Uterus (tissue), 4 donors: ENCODE data around the gene HTT. TPM values are rescaled to one million over a fixed set of nuclear protein-coding genes. Genes with fewer than 3 reads are reported as not detected.

Experiments used
- DNase-seq, 2 donors: peaks; one replicate each; pipeline ENCODE4 v3.0.0-alpha.2; 2019 to 2020
- H3K27ac ChIP-seq, 2 donors: fragments of 200-600 bp; sonication (generic); 1 replicate in 1 of 2; 2 replicates in 1 of 2; pipeline ENCODE4 v1.5.1; 2016 to 2018
- H3K27me3 ChIP-seq, 2 donors: fragments of 200-600 bp; sonication (generic); one replicate each; pipeline ENCODE4 v1.5.1; 2018 to 2019; ENCODE audit warnings: control low read depth in 1 of 2
- H3K36me3 ChIP-seq, 2 donors: fragments of 200-600 bp; sonication (generic); one replicate each; pipeline ENCODE4 v1.5.1; 2019; ENCODE audit warnings: control low read depth in 1 of 2
- H3K4me1 ChIP-seq, 2 donors: fragments of 200-600 bp; sonication (generic); one replicate each; pipeline ENCODE4 v1.5.1; 2018 to 2019; ENCODE audit warnings: control low read depth in 1 of 2
- H3K4me3 ChIP-seq, 2 donors: fragments of 200-600 bp; sonication (generic); 1 replicate in 1 of 2; 2 replicates in 1 of 2; pipeline ENCODE4 v1.5.1; 2018 to 2019; ENCODE audit warnings: mild to moderate bottlenecking in 1 of 2
- H3K9me3 ChIP-seq, 2 donors: fragments of 200-600 bp; sonication (generic); one replicate each; pipeline ENCODE4 v1.5.1; 2019; ENCODE audit warnings: control low read depth in 1 of 2
- POLR2A ChIP-seq, 2 donors: fragments of 450-650 bp; IDR thresholded peaks; one replicate each; pipeline ENCODE4 v1.6.1; 2016; ENCODE audit warnings: antibody characterized with exemption in 2 of 2, mild to moderate bottlenecking in 1 of 2, moderate library complexity in 1 of 2
- intact Hi-C: fragments of 100-400 bp; cut with DNase I; formaldehyde crosslinking; loops from one replicate; pipeline ENCODE4 v1.15.1; 2023; ENCODE audit warnings: low total_unique reads
- total RNA-seq, 4 donors: library from RNA; depleted of rRNA in 3 of 4; stranded (reverse); fragments of >200 nt in 3 of 4; gene quantifications; one replicate each; pipeline versions ENCODE4 v1.1.0 to v1.2.4, GENCODE V29; 2014 to 2023
- TF ChIP-seq, protein P1 (sequence below), 4 experiments: fragments of 200-600 bp in 2 of 4; fragments of 450-650 bp in 2 of 4; sonication (generic) in 2 of 4; IDR thresholded peaks; one replicate each; pipeline ENCODE4 v1.5.1; 2016 to 2019; ENCODE audit warnings: antibody characterized with exemption in 4 of 4, mild to moderate bottlenecking in 2 of 4, moderate library complexity in 1 of 4
- donor health status: DM: yes; HTN: yes; CAD: no.

The HTT gene
- total RNA-seq, 4 donors from 2014 or later = 10.9 to 81.4 (median 49.8) TPM

GRCh38 chr4:3283916-3284315 is 209.4 kb downstream of the HTT start:
- DNase-seq = no peak
- H3K4me3 ChIP-seq = no peak overlapping the region
- no peaks in the 10 kb centered on the region for H3K9me3 ChIP-seq
- no peaks in the 10 kb centered on the region for H3K36me3 ChIP-seq
- H3K27me3 ChIP-seq = no peaks in the 10 kb centered on the region
- no peaks in the 10 kb centered on the region for H3K4me1 ChIP-seq
- TF ChIP-seq POLR2A (IDR thresholded peaks at IDR 0.05) = no peak
- TF ChIP-seq, protein P1, sequence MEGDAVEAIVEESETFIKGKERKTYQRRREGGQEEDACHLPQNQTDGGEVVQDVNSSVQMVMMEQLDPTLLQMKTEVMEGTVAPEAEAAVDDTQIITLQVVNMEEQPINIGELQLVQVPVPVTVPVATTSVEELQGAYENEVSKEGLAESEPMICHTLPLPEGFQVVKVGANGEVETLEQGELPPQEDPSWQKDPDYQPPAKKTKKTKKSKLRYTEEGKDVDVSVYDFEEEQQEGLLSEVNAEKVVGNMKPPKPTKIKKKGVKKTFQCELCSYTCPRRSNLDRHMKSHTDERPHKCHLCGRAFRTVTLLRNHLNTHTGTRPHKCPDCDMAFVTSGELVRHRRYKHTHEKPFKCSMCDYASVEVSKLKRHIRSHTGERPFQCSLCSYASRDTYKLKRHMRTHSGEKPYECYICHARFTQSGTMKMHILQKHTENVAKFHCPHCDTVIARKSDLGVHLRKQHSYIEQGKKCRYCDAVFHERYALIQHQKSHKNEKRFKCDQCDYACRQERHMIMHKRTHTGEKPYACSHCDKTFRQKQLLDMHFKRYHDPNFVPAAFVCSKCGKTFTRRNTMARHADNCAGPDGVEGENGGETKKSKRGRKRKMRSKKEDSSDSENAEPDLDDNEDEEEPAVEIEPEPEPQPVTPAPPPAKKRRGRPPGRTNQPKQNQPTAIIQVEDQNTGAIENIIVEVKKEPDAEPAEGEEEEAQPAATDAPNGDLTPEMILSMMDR (IDR thresholded peaks at IDR 0.05) = no peak
- H3K27ac ChIP-seq = no peak overlapping the region
- intact Hi-C loops = no loop called here

DNA sequence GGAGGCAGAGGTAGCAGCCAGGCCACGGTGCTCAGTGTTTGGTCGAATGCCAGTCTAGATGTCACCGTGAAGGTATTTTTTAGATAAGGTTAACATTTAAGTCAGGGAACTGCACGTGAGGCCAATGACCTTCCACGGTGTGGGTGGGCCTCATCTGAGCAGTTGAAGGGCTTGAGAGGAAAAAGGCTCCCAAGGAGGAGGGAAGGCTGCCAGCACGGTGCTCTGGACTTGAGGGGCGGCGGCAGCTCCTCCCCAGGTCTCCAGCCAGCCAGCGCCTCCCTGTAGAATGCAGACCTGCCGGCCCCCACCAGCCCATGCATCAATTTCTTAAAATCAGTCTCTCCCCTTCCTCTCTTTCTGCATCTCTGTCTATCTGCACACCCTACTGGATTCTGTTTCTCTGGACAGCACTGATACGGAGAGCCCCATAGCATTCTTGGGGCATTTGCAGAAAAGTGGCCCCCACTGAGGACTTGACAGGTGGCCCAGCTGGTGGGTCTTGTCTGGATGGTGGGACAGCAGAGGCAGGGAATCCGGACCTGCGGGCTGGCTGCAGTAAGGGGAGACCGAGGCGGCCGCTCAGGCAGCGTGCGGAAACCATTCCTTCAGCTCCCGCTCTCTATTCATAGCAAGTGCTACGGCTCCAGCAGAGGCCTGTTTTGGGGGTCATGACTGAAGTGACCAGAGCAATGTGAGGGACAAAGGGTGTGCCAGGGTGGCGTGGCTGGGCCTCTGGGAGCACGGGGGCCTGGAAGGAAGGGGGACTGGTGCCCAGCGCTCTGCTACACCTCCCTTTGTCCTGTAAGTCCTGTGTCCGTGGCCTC is 210.5 kb downstream of the HTT start:
- intact Hi-C loops = no loop called here
- TF ChIP-seq, protein P1 (IDR thresholded peaks at IDR 0.05) = no peak
- Histone ChIP-seq H3K4me3 (no peak overlapping the region), H3K27me3 (no peaks in the 10 kb centered on the region), H3K4me1 (no peaks in the 10 kb centered on the region), H3K9me3 (no peaks in the 10 kb centered on the region), H3K27ac (no peak overlapping the region), H3K36me3 (no peaks in the 10 kb centered on the region)
- DNase-seq = no peak

DNA sequence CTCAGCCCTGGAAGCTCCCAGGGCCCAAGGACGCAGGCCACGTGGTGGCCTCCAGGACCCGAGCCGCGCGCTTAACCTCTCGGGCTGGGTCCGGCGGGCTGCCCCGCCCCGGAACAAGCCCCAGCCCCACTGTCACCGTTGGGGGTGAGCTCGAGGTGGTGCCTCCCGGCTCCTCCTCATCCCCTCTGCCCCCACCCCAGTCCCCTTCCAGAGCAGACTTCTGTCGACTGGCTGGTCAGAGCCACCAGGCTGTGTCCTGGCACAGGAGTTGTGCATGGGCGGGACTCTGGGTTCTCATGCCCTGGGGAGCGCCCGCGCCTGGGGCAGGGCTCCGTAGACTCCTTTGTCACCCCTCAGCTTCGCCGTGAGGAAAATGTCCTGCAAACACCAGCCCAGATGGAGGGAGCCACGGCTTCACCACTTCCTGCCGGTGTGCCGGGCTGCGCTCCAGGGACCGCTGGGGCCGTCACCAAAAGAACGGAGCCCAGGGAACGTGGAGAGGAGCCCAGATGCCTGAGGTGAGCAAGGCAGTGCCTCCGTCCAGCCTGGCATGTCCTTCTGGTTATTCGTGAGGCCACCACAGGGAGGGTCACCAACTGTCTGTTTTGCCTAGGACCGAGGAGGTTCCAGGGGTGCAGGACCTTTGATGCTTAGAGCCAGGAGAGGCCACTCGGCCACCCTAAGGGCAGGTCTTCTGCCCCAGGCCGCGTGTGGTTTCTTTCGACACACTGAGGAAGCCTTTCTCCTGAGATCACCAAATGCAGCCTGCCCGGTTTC is 211.3 kb downstream of the HTT start:
- TF ChIP-seq, protein P1 (IDR thresholded peaks at IDR 0.05) = no peak
- no peak for TF ChIP-seq POLR2A (IDR thresholded peaks at IDR 0.05)
- no peaks in the 10 kb centered on the region for H3K9me3 ChIP-seq
- no peak overlapping the region for H3K4me3 ChIP-seq
- H3K36me3 ChIP-seq = no peaks in the 10 kb centered on the region
- H3K27ac ChIP-seq = no peak overlapping the region
- no peaks in the 10 kb centered on the region for H3K4me1 ChIP-seq
- intact Hi-C loops = no loop called here
- no peak for DNase-seq
- H3K27me3 ChIP-seq = no peaks in the 10 kb centered on the region

DNA sequence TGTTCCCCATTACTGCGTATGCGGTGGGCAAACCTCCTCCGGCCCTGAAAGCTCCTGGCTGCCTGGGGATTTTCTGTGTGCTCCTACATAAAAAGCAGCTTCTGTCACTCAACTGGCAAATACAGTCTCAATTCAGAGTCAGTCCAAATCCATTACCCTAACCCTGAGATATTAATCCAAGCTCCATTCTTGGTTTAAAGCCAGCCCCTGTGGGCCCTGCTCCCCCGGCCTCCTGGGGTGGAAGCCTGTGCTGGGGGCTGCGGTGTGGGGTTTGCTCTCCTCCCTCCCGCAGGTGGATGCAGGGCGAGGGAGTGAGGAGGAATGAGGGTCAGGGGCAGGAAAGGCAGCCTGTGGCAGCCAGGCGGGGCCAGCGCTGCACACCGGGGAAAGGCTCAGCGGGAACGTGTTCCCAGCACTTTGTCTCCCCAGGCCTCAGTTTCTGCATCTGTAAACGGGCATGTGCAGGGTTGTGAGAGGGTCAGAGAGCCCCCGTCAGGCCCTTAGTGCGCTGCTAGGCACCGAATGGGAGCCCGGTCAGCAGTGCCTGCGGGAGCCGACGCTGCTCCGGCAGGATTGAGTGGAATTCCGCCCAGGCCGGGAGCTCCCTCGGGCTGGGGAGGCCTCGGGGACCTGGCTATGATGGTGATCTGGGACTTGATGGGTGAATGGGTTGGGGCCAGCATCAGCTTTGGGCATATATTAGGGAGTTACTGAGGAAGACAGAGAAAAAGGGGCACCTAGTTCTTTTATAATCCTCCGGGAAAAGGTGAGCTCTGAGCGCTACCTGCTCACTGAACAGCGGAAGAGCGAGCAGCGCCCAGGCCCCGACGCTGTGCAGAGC is 212.1 kb downstream of the HTT start:
- TF ChIP-seq POLR2A (IDR thresholded peaks at IDR 0.05) = no peak
- TF ChIP-seq, protein P1 (IDR thresholded peaks at IDR 0.05) = no peak
- Histone ChIP-seq H3K9me3 (no peaks in the 10 kb centered on the region), H3K27me3 (no peaks in the 10 kb centered on the region), H3K27ac (no peak overlapping the region), H3K4me3 (no peak overlapping the region), H3K36me3 (no peaks in the 10 kb centered on the region), H3K4me1 (peaks cover 0 to 4% of the 10 kb centered on the region in 2 donors)
- DNase-seq = no peak
- intact Hi-C loops = no loop called here
